ENCODE data around the gene TEAD2.
"Not testable (repeated sequence)": the region's sequence is repeated elsewhere in the genome, so short reads cannot be mapped to it uniquely, and the experiment has no call there.

Gene TEAD2

GRCh38 chr19:49336482-49337266 lies 25.5 kb downstream of the TEAD2 start:
- Histone ChIP-seq H3K9me3 (ENCODE audit: control insufficient read depth, insufficient read depth, low read depth, low read length) (no peaks in the 10 kb centered on the region), H3K36me3 (ENCODE audit: control insufficient read depth, insufficient read depth, low read length) (peaks cover 11% of the 10 kb centered on the region), H3K27me3 (ENCODE audit: control insufficient read depth, insufficient read depth, low read length) (peaks cover 20% of the 10 kb centered on the region), H3K9ac (ENCODE audit: low read length) (no peak overlapping the region), H3K27ac (ENCODE audit: low read depth, low read length) (no peak overlapping the region), H3K4me1 (ENCODE audit: control insufficient read depth, insufficient read depth, low read length) (peaks cover 15% of the 10 kb centered on the region), H3K4me3 (ENCODE audit: low read depth, low read length) (no peak overlapping the region)

DNA sequence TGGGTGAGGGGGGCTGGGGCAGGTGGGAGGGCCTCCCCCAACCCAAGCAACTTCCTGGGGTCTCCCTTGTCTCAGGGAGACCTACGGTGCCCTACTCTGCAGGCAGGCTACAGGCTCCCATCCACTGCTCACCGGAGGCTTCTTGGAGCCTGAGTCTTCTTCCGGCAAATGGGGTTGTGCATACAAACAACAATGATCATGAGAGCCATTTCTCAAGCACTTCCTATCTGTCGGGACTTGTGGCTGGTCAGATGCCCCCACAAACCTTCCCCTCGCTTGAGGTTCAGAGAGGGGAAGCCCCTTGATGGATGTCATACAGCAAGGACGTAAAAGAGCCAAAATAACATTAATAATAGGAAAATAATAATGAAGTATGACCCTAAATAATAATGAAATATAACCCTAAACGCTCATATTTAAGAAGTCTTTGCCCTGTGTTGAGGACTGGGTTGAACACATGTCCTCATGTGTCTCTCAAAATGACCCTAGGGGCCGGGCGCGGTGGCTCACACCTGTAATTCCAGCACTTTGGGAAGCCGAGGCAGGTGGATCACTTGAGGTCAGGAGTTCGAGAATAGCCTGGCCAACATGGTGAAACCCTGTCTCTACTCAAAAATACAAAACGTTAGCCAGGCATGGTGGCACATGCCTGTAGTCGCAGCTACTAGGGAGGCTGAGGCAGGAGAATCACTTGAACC lies 26.3 kb downstream of the TEAD2 start:
- Histone ChIP-seq H3K27ac (ENCODE audit: low read depth, low read length) (no peak overlapping the region), H3K27me3 (ENCODE audit: control insufficient read depth, insufficient read depth, low read length) (peaks cover 20% of the 10 kb centered on the region), H3K4me3 (ENCODE audit: low read depth, low read length) (no peak overlapping the region), H3K9ac (ENCODE audit: low read length) (no peak overlapping the region), H3K4me1 (ENCODE audit: control insufficient read depth, insufficient read depth, low read length) (peaks cover 15% of the 10 kb centered on the region), H3K9me3 (ENCODE audit: control insufficient read depth, insufficient read depth, low read depth, low read length) (no peaks in the 10 kb centered on the region), H3K36me3 (ENCODE audit: control insufficient read depth, insufficient read depth, low read length) (peaks cover 3% of the 10 kb centered on the region)

DNA sequence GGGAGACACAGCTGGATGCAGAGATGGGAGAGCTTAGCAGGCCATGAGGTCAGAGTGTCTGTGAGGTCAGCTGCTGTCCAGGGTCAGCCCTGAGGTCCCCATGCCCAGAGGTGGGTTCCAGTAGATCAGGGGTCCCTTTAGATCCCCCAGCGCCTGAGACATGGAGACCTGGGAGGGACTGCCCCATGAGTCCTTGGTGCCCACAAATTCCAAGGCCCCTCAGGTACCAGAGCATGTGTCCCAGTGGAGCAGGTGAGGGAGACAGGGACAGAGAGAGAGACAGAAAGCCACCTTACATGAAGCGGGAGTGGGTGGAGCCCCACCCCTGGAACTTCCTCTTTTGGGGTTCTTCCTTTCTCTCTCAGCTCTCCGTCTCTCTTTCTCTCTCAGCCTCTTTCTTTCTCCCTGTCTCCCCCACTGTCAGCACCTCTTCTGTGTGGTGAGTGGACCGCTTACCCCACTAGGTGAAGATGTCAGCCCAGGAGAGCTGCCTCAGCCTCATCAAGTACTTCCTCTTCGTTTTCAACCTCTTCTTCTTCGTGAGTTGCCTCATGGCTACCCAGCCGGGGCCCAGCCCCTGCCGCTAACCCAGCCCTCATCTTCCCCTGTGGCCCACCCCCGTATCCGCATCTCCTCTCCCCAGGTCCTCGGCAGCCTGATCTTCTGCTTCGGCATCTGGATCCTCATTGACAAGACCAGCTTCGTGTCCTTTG lies 27.0 kb downstream of the TEAD2 start, which contains the start of gene CD37:
Gene CD37, plus strand, starts transcription at position 336 of the 713 bp plus-strand sequence. Its CDS starts 135 bp downstream, at position 471.
- Histone ChIP-seq H3K9me3 (ENCODE audit: control insufficient read depth, insufficient read depth, low read depth, low read length) (no peaks in the 10 kb centered on the region), H3K4me3 (ENCODE audit: low read depth, low read length) (no peak within 1 kb of the TSS), H3K9ac (ENCODE audit: low read length) (no peak within 1 kb of the TSS), H3K36me3 (ENCODE audit: control insufficient read depth, insufficient read depth, low read length) (peaks cover 1% of the 10 kb centered on the region; the same call in 1 of the 2 replicates), H3K4me1 (ENCODE audit: control insufficient read depth, insufficient read depth, low read length) (peaks cover 8% of the 10 kb centered on the region; the same call in 1 of the 2 replicates), H3K27ac (ENCODE audit: low read depth, low read length) (no peak within 1 kb of the TSS), H3K27me3 (ENCODE audit: control insufficient read depth, insufficient read depth, low read length) (peaks cover 20% of the 10 kb centered on the region)

DNA sequence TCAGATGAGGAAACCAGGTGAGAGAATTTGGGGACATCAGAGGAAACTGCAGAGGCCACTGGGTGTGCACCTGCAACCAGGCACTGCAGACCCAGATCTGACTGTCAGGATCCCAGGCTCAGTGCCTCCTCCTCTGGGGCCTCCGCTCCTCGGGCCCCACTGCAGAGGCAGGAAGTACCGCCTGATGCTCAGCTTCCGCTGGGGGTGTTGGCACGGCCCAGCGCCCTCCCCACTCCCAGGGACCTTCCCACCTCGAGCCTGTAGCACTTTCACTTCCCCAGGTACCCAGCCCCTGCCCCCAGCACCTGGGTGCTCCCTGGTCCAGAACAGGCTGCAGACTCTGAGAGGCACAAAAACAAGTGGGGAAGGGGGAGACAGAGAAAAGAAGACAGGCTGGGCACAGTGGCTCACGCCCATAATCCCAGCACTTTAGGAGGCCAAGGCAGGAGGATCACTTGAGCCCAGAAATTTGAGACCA lies 28.4 kb downstream of the TEAD2 start:
- H3K4me3 ChIP-seq (ENCODE audit: low read depth, low read length): no peak overlapping the region
- no peak overlapping the region for H3K27ac ChIP-seq (ENCODE audit: low read depth, low read length)
- H3K9ac ChIP-seq (ENCODE audit: low read length): no peak overlapping the region
- peaks cover 6% of the 10 kb centered on the region; the same call in 1 of the 2 replicates for H3K4me1 ChIP-seq (ENCODE audit: control insufficient read depth, insufficient read depth, low read length)
- peaks cover 20% of the 10 kb centered on the region for H3K27me3 ChIP-seq (ENCODE audit: control insufficient read depth, insufficient read depth, low read length)
- no peaks in the 10 kb centered on the region for H3K9me3 ChIP-seq (ENCODE audit: control insufficient read depth, insufficient read depth, low read depth, low read length)
- peaks cover 2% of the 10 kb centered on the region; the same call in 1 of the 2 replicates for H3K36me3 ChIP-seq (ENCODE audit: control insufficient read depth, insufficient read depth, low read length)

DNA sequence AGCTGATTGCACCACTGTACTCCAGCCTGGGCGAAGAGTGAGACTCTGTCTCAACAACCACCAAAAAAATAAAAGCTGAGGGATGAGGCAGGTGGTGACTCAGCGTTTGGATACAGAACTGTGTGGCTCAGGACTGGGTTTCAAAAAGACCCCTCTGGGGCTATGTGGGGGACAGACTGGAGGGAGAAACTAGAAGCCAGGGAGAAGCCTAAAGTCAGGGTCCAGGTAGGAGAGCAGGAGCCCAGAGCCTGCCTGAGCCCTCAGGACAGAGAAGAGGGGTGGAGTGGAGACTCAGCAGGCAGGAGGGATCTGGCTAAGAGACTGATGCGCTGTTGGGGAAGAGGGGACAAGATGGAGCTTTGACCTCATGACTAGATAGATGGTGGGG lies 28.8 kb downstream of the TEAD2 start:
- H3K4me3 ChIP-seq (ENCODE audit: low read depth, low read length): no peak overlapping the region
- H3K27ac ChIP-seq (ENCODE audit: low read depth, low read length): no peak overlapping the region
- no peaks in the 10 kb centered on the region for H3K9me3 ChIP-seq (ENCODE audit: control insufficient read depth, insufficient read depth, low read depth, low read length)
- H3K4me1 ChIP-seq (ENCODE audit: control insufficient read depth, insufficient read depth, low read length): peaks cover 3% of the 10 kb centered on the region; the same call in 1 of the 2 replicates
- H3K9ac ChIP-seq (ENCODE audit: low read length): no peak overlapping the region
- peaks cover 18% of the 10 kb centered on the region for H3K27me3 ChIP-seq (ENCODE audit: control insufficient read depth, insufficient read depth, low read length)
- peaks cover 2% of the 10 kb centered on the region; the same call in 1 of the 2 replicates for H3K36me3 ChIP-seq (ENCODE audit: control insufficient read depth, insufficient read depth, low read length)

GRCh38 chr19:49332691-49333417 lies 29.4 kb downstream of the TEAD2 start:
- H3K27ac ChIP-seq (ENCODE audit: low read depth, low read length); H3K4me1 ChIP-seq (ENCODE audit: control insufficient read depth, insufficient read depth, low read length); H3K4me3 ChIP-seq (ENCODE audit: low read depth, low read length); H3K9ac ChIP-seq (ENCODE audit: low read length); H3K36me3 ChIP-seq (ENCODE audit: control insufficient read depth, insufficient read depth, low read length); H3K9me3 ChIP-seq (ENCODE audit: control insufficient read depth, insufficient read depth, low read depth, low read length): not testable (repeated sequence)
- peaks cover 14% of the 10 kb centered on the region for H3K27me3 ChIP-seq (ENCODE audit: control insufficient read depth, insufficient read depth, low read length)

DNA sequence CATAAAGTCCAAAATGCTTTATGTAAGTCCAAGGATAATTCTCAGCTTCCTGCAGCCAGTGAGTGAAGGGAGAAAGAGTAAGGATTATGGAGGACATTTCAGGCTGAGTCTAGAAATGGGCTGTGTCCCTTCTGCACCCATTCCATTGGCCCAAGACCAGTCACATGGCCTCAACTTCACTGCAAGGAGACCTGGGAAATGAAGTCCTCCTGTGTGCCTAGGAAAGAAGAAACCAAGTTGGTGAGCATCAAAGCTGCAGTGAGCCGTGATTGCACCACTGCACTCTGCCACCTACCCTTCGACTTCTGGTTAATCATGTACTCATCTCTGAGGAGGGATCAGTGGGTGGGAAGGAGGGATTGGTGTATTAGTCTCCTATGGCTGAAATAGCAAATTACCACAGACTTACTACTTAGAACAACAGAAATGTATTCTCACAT lies 30.6 kb downstream of the TEAD2 start:
- Histone ChIP-seq H3K4me1 (ENCODE audit: control insufficient read depth, insufficient read depth, low read length) (no peaks in the 10 kb centered on the region), H3K4me3 (ENCODE audit: low read depth, low read length) (no peak overlapping the region), H3K36me3 (ENCODE audit: control insufficient read depth, insufficient read depth, low read length) (peaks cover 2% of the 10 kb centered on the region; the same call in 1 of the 2 replicates), H3K9ac (ENCODE audit: low read length) (no peak overlapping the region), H3K27me3 (ENCODE audit: control insufficient read depth, insufficient read depth, low read length) (peaks cover 2% of the 10 kb centered on the region), H3K27ac (ENCODE audit: low read depth, low read length) (no peak overlapping the region), H3K9me3 (ENCODE audit: control insufficient read depth, insufficient read depth, low read depth, low read length) (no peaks in the 10 kb centered on the region)

DNA sequence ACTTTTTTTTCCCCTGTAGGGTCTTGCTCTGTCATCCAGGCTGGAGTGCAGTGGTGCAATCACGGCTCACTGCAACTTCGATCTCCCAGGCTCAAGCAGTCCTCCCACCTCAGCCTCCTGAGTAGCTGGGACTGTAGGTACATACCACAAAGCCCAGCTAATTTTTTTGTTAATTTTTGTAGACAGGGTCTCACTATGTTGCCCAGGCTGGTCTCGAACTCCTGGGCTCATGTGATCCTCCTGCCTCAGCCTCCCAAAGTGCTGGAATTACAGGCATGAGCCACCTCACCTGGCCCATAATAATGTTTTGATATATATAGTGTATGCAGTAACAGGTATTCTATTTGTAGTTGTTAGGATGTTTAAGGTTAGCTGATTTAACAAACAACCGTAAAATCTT lies 31.0 kb downstream of the TEAD2 start:
- H3K27me3 ChIP-seq (ENCODE audit: control insufficient read depth, insufficient read depth, low read length); H3K4me3 ChIP-seq (ENCODE audit: low read depth, low read length); H3K36me3 ChIP-seq (ENCODE audit: control insufficient read depth, insufficient read depth, low read length); H3K4me1 ChIP-seq (ENCODE audit: control insufficient read depth, insufficient read depth, low read length); H3K9me3 ChIP-seq (ENCODE audit: control insufficient read depth, insufficient read depth, low read depth, low read length); H3K27ac ChIP-seq (ENCODE audit: low read depth, low read length); H3K9ac ChIP-seq (ENCODE audit: low read length): not testable (repeated sequence)

GRCh38 chr19:49328741-49329140 lies 33.5 kb downstream of the TEAD2 start:
- H3K4me3 ChIP-seq (ENCODE audit: low read depth, low read length): no peak overlapping the region
- no peaks in the 10 kb centered on the region for H3K4me1 ChIP-seq (ENCODE audit: control insufficient read depth, insufficient read depth, low read length)
- H3K27ac ChIP-seq (ENCODE audit: low read depth, low read length): no peak overlapping the region
- H3K27me3 ChIP-seq (ENCODE audit: control insufficient read depth, insufficient read depth, low read length): no peaks in the 10 kb centered on the region
- H3K36me3 ChIP-seq (ENCODE audit: control insufficient read depth, insufficient read depth, low read length): peaks cover 2% of the 10 kb centered on the region; the same call in 1 of the 2 replicates
- H3K9ac ChIP-seq (ENCODE audit: low read length): no peak overlapping the region
- H3K9me3 ChIP-seq (ENCODE audit: control insufficient read depth, insufficient read depth, low read depth, low read length): no peaks in the 10 kb centered on the region

DNA sequence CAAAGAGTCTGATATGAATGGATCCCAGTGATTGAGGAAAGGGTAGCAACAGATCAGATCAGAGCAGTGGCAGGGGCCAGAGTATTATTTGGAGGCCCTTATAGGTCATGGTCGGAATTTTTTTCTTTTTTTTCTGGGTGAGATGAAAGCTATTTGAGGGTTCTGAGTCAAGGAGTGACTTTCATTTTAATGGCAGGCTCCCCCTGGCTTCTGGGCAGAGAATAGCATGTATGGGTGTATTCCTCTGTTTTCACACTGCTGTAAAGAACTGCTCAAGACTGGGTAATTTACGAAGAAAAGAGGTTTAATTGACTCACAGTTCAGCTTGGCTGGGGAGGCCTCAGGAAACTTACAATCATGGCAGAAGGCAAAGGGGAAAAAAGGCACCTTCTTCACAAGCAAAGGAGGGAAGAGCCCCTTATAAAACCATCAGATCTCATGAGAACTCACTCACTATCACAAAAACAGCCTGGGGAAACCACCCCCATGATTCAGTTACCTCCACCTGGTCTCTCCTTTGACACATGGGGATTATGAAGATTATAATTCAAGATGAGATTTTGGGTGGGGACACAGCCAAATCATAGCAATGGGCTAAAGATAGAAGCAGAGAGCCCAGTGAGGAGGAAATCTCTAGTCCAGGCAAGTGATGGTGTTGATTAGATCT lies 34.2 kb downstream of the TEAD2 start:
- Histone ChIP-seq H3K9ac (ENCODE audit: low read length) (no peak overlapping the region), H3K36me3 (ENCODE audit: control insufficient read depth, insufficient read depth, low read length) (peaks cover 2% of the 10 kb centered on the region; the same call in 1 of the 2 replicates), H3K4me1 (ENCODE audit: control insufficient read depth, insufficient read depth, low read length) (no peaks in the 10 kb centered on the region), H3K27ac (ENCODE audit: low read depth, low read length) (no peak overlapping the region), H3K4me3 (ENCODE audit: low read depth, low read length) (no peak overlapping the region), H3K27me3 (ENCODE audit: control insufficient read depth, insufficient read depth, low read length) (no peaks in the 10 kb centered on the region), H3K9me3 (ENCODE audit: control insufficient read depth, insufficient read depth, low read depth, low read length) (no peaks in the 10 kb centered on the region)
